HepG2 (cell line): ENCODE measurements around the gene COBLL1. TPM values are rescaled to one million over a fixed set of nuclear protein-coding genes. Genes with fewer than 3 reads are reported as not detected.

ENCODE experiments used
- ATAC-seq: fragments of 200-7000 bp; cut with Tn5 transposase; 3 replicates; pipeline ENCODE4 v1.9.1; 2020; ENCODE audit warnings: mild to moderate bottlenecking, moderate library complexity
- BruUV-seq: library from RNA; stranded (reverse); fragments of 400-500 nt; replicated peaks from 2 replicates; lab custom pipeline; 2021; lab: Mats Ljungman, UMichigan
- CTCF ChIA-PET: fragments of 300-600 bp; formaldehyde crosslinking; extraction: SDS; loops from one replicate; lab custom pipeline; 2021; ENCODE audit warnings: low total read pairs, inconsistent platforms, low intra/inter-chr PET ratio; lab: Yijun Ruan, JAX
- POLR2A ChIA-PET: fragments of 350-600 bp; sonication (Branson Sonifier 250); formaldehyde crosslinking; loops from one replicate; lab custom pipeline; 2020; ENCODE audit warnings: antibody characterized with exemption, inconsistent platforms; lab: Yijun Ruan, JAX
- DNase-seq: peaks from one replicate; pipeline ENCODE4 v3.0.0-alpha.2; 2015; ENCODE audit warnings: low spot score
- FAIRE-seq: peaks from 3 replicates; lab custom pipeline; 2011; peaks lifted over from hg19 to GRCh38; lab: Jason Lieb, UNC
- H2AFZ ChIP-seq: one replicate; pipeline ENCODE4 v1.6.1; 2011; ENCODE audit warnings: low read length, inconsistent platforms
- H3K27ac ChIP-seq: fragments of 300-600 bp; 3 replicates; pipeline ENCODE4 v1.8.0; 2011; ENCODE audit warnings: mixed run types, mild to moderate bottlenecking, mixed read lengths, low read length, inconsistent platforms; ENCODE audit not compliant: insufficient read depth; ENCODE audit errors: extremely low read length
- H3K27me3 ChIP-seq, 2 experiments: fragments of 200-600 bp in 1 of 2; 2 replicates in 1 of 2; 3 replicates in 1 of 2; pipeline versions ENCODE4 v1.6.0 to v1.8.0; 2011; ENCODE audit warnings: low read length in 2 of 2, mild to moderate bottlenecking in 2 of 2, moderate library complexity in 2 of 2, inconsistent platforms in 1 of 2; ENCODE audit not compliant: insufficient read depth in 2 of 2, control insufficient read depth in 1 of 2
- H3K36me3 ChIP-seq, 2 experiments: fragments of 200-600 bp in 1 of 2; replicated peaks in 1 of 2; 2 replicates in 1 of 2; 3 replicates in 1 of 2; pipeline versions ENCODE4 v1.5.1 to v1.8.0; 2011; ENCODE audit warnings: low read length in 2 of 2, inconsistent platforms in 1 of 2; ENCODE audit not compliant: insufficient read depth in 2 of 2, control insufficient read depth in 1 of 2
- H3K4me1 ChIP-seq: 2 replicates; pipeline ENCODE4 v1.5.1; 2012; ENCODE audit warnings: low read length, inconsistent platforms; ENCODE audit not compliant: insufficient read depth
- H3K4me2 ChIP-seq: 2 replicates; pipeline ENCODE4 v1.6.0; 2011; ENCODE audit warnings: low read depth, low read length, inconsistent platforms
- H3K4me3 ChIP-seq, 3 experiments: fragments of 200-600 bp in 1 of 3; sonication (generic), shearing (Covaris generic) in 1 of 3; replicated peaks in 1 of 3; 2 replicates each; pipeline ENCODE4 v1.5.1; 2011 to 2016; ENCODE audit warnings: low read length in 3 of 3, inconsistent platforms in 2 of 3, low read depth in 2 of 3, mild to moderate bottlenecking in 2 of 3, control low read depth in 1 of 3, mixed read lengths in 1 of 3; ENCODE audit not compliant: insufficient read depth in 1 of 3
- H3K79me2 ChIP-seq: one replicate; pipeline ENCODE4 v1.6.1; 2011; ENCODE audit warnings: low read length, inconsistent platforms; ENCODE audit not compliant: insufficient read depth
- H3K9ac ChIP-seq: 2 replicates; pipeline ENCODE4 v1.6.0; 2011; ENCODE audit warnings: mild to moderate bottlenecking, low read depth, low read length, inconsistent platforms; ENCODE audit not compliant: insufficient read depth
- H3K9me3 ChIP-seq: 2 replicates; pipeline ENCODE4 v1.5.1; 2012; ENCODE audit warnings: mild to moderate bottlenecking, low read length
- H4K20me1 ChIP-seq: 2 replicates; pipeline ENCODE4 v1.6.0; 2011; ENCODE audit warnings: inconsistent platforms, mild to moderate bottlenecking, low read length, moderate library complexity; ENCODE audit not compliant: insufficient read depth
- CENPT ChIP-seq: sonication (generic); formaldehyde crosslinking; IDR thresholded peaks from 2 replicates; pipeline ENCODE4 v1.8.0; 2022; ENCODE audit warnings: low read depth, mild to moderate bottlenecking, moderate library complexity, missing genetic modification reagents
- FOXM1 ChIP-seq: sonication (generic); formaldehyde crosslinking; IDR thresholded peaks from 2 replicates; pipeline ENCODE4 v1.5.0; 2020; ENCODE audit warnings: missing genetic modification reagents
- GATAD2A ChIP-seq: IDR thresholded peaks from 2 replicates; pipeline ENCODE4 v1.6.1; 2016
- GTF2F1 ChIP-seq: fragments of 150-350 bp; IDR thresholded peaks from 2 replicates; pipeline ENCODE4 v1.6.1; 2014; ENCODE audit warnings: low read length
- HMGA1 ChIP-seq: sonication (generic); formaldehyde crosslinking; conservative IDR thresholded peaks from 2 replicates; pipeline ENCODE4 v1.4.0; 2020; ENCODE audit warnings: missing genetic modification reagents
- HNRNPK ChIP-seq: fragments of 200-400 bp; formaldehyde crosslinking; IDR thresholded peaks from 2 replicates; pipeline ENCODE4 v1.6.1; 2018; ENCODE audit warnings: low read length, low read depth, moderate library complexity, mild to moderate bottlenecking; ENCODE audit not compliant: poor library complexity, severe bottlenecking
- MAFF ChIP-seq: IDR thresholded peaks from 2 replicates; pipeline ENCODE4 v1.6.1; 2011; ENCODE audit warnings: low read depth, low read length, improper control_type of control experiment
- MAFK ChIP-seq, 2 experiments: IDR thresholded peaks in 1 of 2; conservative IDR thresholded peaks in 1 of 2; 2 replicates each; pipeline ENCODE4 v1.6.1; 2011; ENCODE audit warnings: improper control_type of control experiment in 2 of 2, low read length in 2 of 2
- MXD1 ChIP-seq: sonication (generic); formaldehyde crosslinking; IDR thresholded peaks from 2 replicates; pipeline ENCODE4 v1.4.0; 2020; ENCODE audit warnings: mild to moderate bottlenecking, missing genetic modification reagents
- NCOA1 ChIP-seq: sonication (generic); formaldehyde crosslinking; IDR thresholded peaks from 2 replicates; pipeline ENCODE4 v1.9.0; 2021; ENCODE audit warnings: missing genetic modification reagents
- NFYB ChIP-seq: sonication (generic); formaldehyde crosslinking; IDR thresholded peaks from 2 replicates; pipeline ENCODE4 v1.4.0; 2020; ENCODE audit warnings: missing genetic modification reagents
- PAWR ChIP-seq: sonication (generic); formaldehyde crosslinking; IDR thresholded peaks from 2 replicates; pipeline ENCODE4 v1.4.0; 2020; ENCODE audit warnings: missing genetic modification reagents, mild to moderate bottlenecking, borderline replicate concordance
- SRY ChIP-seq: sonication (generic); formaldehyde crosslinking; IDR thresholded peaks from 2 replicates; pipeline ENCODE4 v1.8.0; 2022; ENCODE audit warnings: mild to moderate bottlenecking, missing genetic modification reagents
- ZBTB42 ChIP-seq: sonication (generic); formaldehyde crosslinking; IDR thresholded peaks from 2 replicates; pipeline ENCODE4 v1.5.0; 2020; ENCODE audit warnings: mild to moderate bottlenecking, missing genetic modification reagents
- ZNF382 ChIP-seq: sonication (generic); formaldehyde crosslinking; IDR thresholded peaks from 2 replicates; pipeline ENCODE4 v1.5.0; 2020; ENCODE audit warnings: missing genetic modification reagents, mild to moderate bottlenecking, borderline replicate concordance
- ZNF567 ChIP-seq: sonication (generic); formaldehyde crosslinking; IDR thresholded peaks from 2 replicates; pipeline ENCODE4 v1.8.1; 2023; ENCODE audit warnings: mild to moderate bottlenecking, missing genetic modification reagents, borderline replicate concordance
- ZNF605 ChIP-seq: sonication (generic); formaldehyde crosslinking; IDR thresholded peaks from 2 replicates; pipeline ENCODE4 v1.8.0; 2022; ENCODE audit warnings: mild to moderate bottlenecking, missing genetic modification reagents
- ZNF703 ChIP-seq: sonication (generic); formaldehyde crosslinking; IDR thresholded peaks from 2 replicates; pipeline ENCODE4 v1.5.1; 2020; ENCODE audit warnings: missing genetic modification reagents, mild to moderate bottlenecking, moderate library complexity, borderline replicate concordance
- ZNF724P ChIP-seq: sonication (generic); formaldehyde crosslinking; IDR thresholded peaks from 2 replicates; pipeline ENCODE4 v1.8.0; 2022; ENCODE audit warnings: missing genetic modification reagents, borderline replicate concordance
- ZNF879 ChIP-seq: sonication (generic); formaldehyde crosslinking; IDR thresholded peaks from 2 replicates; pipeline ENCODE4 v1.8.1; 2023; ENCODE audit warnings: missing genetic modification reagents
- ZSCAN22 ChIP-seq: sonication (generic); formaldehyde crosslinking; IDR thresholded peaks from 2 replicates; pipeline ENCODE4 v1.4.0; 2020; ENCODE audit warnings: mild to moderate bottlenecking, missing genetic modification reagents
- WGBS: methylation state at CpG from one replicate; pipeline ENCODE4 v1.1.6; 2017; ENCODE audit warnings: low lambda C conversion rate; 5-methylcytosine and 5-hydroxymethylcytosine counted together
- in situ Hi-C: cut with HindIII; loops from 2 replicates; pipeline ENCODE4 v1.10.0; 2017; ENCODE audit warnings: low pct_unique_long_range_greater_than_20kb; ENCODE audit not compliant: extremely low pct_ligation_motif_present
- intact Hi-C: fragments of 100-400 bp; cut with micrococcal nuclease; formaldehyde crosslinking; loops from one replicate; pipeline ENCODE4 v1.10.0; 2022; ENCODE audit not compliant: unreplicated experiment
- polyA plus RNA-seq, 8 experiments: library from polyadenylated mRNA; depleted of rRNA in 3 of 8; stranded (reverse) in 7 of 8; unstranded in 1 of 8; fragments of >200 nt; fragmentation: Illumina TruSeq in 4 of 8; extraction: Trizol in 4 of 8; gene quantifications; 2 replicates each; pipeline versions ENCODE4 v1.2.1 to v1.2.3, GENCODE V29; 2011 to 2016; ENCODE audit warnings: low read depth in 4 of 8, missing spikeins in 1 of 8, mixed read lengths in 1 of 8; ENCODE audit not compliant: insufficient read depth in 1 of 8
- total RNA-seq, 5 experiments: library from RNA; depleted of rRNA; stranded (reverse); fragments of >200 nt; fragmentation: Illumina TruSeq; extraction: Trizol; gene quantifications; 2 replicates each; pipeline ENCODE4 v1.2.3, GENCODE V29; 2016; ENCODE audit warnings: low read depth in 1 of 5
- TF ChIP-seq, protein P1 (sequence below): sonication (generic); formaldehyde crosslinking; IDR thresholded peaks from 2 replicates; pipeline ENCODE4 v1.5.1; 2020; ENCODE audit warnings: missing genetic modification reagents, mild to moderate bottlenecking, borderline replicate concordance

COBLL1 gene
- total and polyA plus RNA-seq, 2 of the 13 experiments (the other 11 are each of a cell fraction or from before 2014, with no cell fraction given), result 32.6 to 86.8 TPM

DNA sequence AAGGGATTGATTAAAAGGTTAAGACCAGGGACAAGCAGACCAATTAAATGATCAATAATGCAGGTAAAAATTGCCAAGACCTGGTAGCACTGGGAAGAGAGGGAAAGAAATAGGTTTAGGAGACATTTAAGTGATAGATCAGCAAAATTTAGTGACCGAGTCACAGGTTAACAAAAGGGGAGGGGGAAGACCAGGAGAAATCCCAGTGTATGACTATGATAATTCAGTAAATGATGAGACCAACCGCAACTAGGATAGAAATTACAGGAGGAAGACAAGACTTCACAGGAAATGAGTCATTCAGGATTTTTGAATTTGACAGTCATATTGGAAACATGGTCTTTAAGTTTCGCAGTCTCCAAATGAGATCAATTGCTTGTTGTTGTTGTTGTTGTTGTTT lies 62.9 kb downstream of the COBLL1 start:
- H3K36me3 ChIP-seq, result peaks cover 1 to 13% of the 10 kb centered on the region in 2 experiments; a peak in 3 of 5 replicates
- H3K4me2 ChIP-seq, result no peak overlapping the region
- no peak overlapping the region for H2AFZ ChIP-seq
- TF ChIP-seq FOXM1 (no peak), CENPT (no peak), NCOA1 (CRISPR knock-in tag) (no peak), ZNF879 (CRISPR knock-in tag) (no peak), MAFF (peak; percentile 71), SRY (CRISPR knock-in tag) (no peak), GTF2F1 (no peak), ZNF703 (CRISPR knock-in tag) (no peak), ZSCAN22 (CRISPR knock-in tag) (no peak), GATAD2A (CRISPR knock-in tag) (no peak), ZBTB42 (CRISPR knock-in tag) (no peak), PAWR (no peak), ZNF724P (CRISPR knock-in tag) (no peak), ZNF567 (CRISPR knock-in tag) (no peak), ZNF605 (no peak), ZNF382 (CRISPR knock-in tag) (no peak), HNRNPK (peak; percentile 29), HMGA1 (CRISPR knock-in tag) (no peak), MXD1 (CRISPR knock-in tag) (no peak), MAFK (conservative IDR thresholded peaks at IDR 0.05 in 1 of 2, IDR thresholded peaks at IDR 0.05 in 1 of 2; ENCODE audit: low read length in 2 of 2) (peak; percentile 71), NFYB (CRISPR knock-in tag) (no peak)
- TF ChIP-seq, protein P1, sequence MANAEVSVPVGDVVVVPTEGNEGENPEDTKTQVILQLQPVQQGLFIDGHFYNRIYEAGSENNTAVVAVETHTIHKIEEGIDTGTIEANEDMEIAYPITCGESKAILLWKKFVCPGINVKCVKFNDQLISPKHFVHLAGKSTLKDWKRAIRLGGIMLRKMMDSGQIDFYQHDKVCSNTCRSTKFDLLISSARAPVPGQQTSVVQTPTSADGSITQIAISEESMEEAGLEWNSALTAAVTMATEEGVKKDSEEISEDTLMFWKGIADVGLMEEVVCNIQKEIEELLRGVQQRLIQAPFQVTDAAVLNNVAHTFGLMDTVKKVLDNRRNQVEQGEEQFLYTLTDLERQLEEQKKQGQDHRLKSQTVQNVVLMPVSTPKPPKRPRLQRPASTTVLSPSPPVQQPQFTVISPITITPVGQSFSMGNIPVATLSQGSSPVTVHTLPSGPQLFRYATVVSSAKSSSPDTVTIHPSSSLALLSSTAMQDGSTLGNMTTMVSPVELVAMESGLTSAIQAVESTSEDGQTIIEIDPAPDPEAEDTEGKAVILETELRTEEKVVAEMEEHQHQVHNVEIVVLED (CRISPR knock-in tag), result no peak
- in situ Hi-C loops (no loop called here), intact Hi-C loops (no loop called here)
- FAIRE-seq (no peak), DNase-seq (no peak), ATAC-seq (no peak)
- H3K4me3 ChIP-seq, result no peak overlapping the region
- no TSS peak for BruUV-seq
- H3K4me1 ChIP-seq, result peaks cover 24% of the 10 kb centered on the region; the same call in 1 of the 2 replicates
- no peaks in the 10 kb centered on the region for H3K9me3 ChIP-seq
- H4K20me1 ChIP-seq, result no peaks in the 10 kb centered on the region
- H3K79me2 ChIP-seq, result peaks cover 73% of the 10 kb centered on the region
- ChIA-PET POLR2A (no interaction called here), CTCF (no interaction called here)
- no peak overlapping the region for H3K27ac ChIP-seq
- no peak overlapping the region for H3K9ac ChIP-seq
- H3K27me3 ChIP-seq, result no peaks in the 10 kb centered on the region
- WGBS, result 92% methylated on average over 3 of the region's 3 CpGs
